Trophoblast cell (in vitro differentiated cells and primary cell): ENCODE measurements around the gene MAGI2.
"Not testable (repeated sequence)": the region's sequence is repeated elsewhere in the genome, so short reads cannot be mapped to it uniquely, and the experiment has no call there.

Source experiments
- DNase-seq, 2 donors: peaks; one replicate each; pipeline ENCODE4 v3.0.0-alpha.2; 2016
- H2AFZ ChIP-seq: 2 replicates; pipeline ENCODE4 v1.6.1; 2013; ENCODE audit warnings: low read length, moderate library complexity, mild to moderate bottlenecking; ENCODE audit not compliant: insufficient read depth, poor library complexity
- H2AK5ac ChIP-seq: 2 replicates; pipeline ENCODE4 v1.6.1; 2013; ENCODE audit warnings: mild to moderate bottlenecking, low read length
- H2BK120ac ChIP-seq: 2 replicates; pipeline ENCODE4 v1.6.1; 2013; ENCODE audit warnings: low read length, mild to moderate bottlenecking, moderate library complexity; ENCODE audit not compliant: insufficient read depth, poor library complexity
- H2BK12ac ChIP-seq: 2 replicates; pipeline ENCODE4 v1.6.1; 2013; ENCODE audit warnings: mild to moderate bottlenecking, low read length, moderate library complexity
- H2BK5ac ChIP-seq: 2 replicates; pipeline ENCODE4 v1.6.1; 2013; ENCODE audit warnings: low read length, low read depth, moderate library complexity, mild to moderate bottlenecking; ENCODE audit not compliant: poor library complexity
- H3K14ac ChIP-seq: 2 replicates; pipeline ENCODE4 v1.6.1; 2013; ENCODE audit warnings: mild to moderate bottlenecking, low read length
- H3K18ac ChIP-seq: 2 replicates; pipeline ENCODE4 v1.6.1; 2013; ENCODE audit warnings: mild to moderate bottlenecking, low read length
- H3K23ac ChIP-seq: 2 replicates; pipeline ENCODE4 v1.6.1; 2013; ENCODE audit warnings: low read length
- H3K27ac ChIP-seq: 2 replicates; pipeline ENCODE4 v1.5.1; 2013; ENCODE audit warnings: low read depth, mild to moderate bottlenecking, inconsistent platforms, low read length, moderate library complexity
- H3K27me3 ChIP-seq: 2 replicates; pipeline ENCODE4 v1.6.1; 2013; ENCODE audit warnings: inconsistent platforms, mild to moderate bottlenecking, low read length, moderate library complexity; ENCODE audit not compliant: insufficient read depth
- H3K36me3 ChIP-seq, 2 experiments: 1 replicate in 1 of 2; 2 replicates in 1 of 2; pipeline ENCODE4 v1.6.1; 2013; ENCODE audit warnings: low read length in 2 of 2, mild to moderate bottlenecking in 2 of 2, moderate library complexity in 1 of 2; ENCODE audit not compliant: insufficient read depth in 2 of 2, control insufficient read depth in 1 of 2
- H3K4ac ChIP-seq: 2 replicates; pipeline ENCODE4 v1.6.1; 2013; ENCODE audit warnings: low read depth, mild to moderate bottlenecking, low read length, moderate library complexity
- H3K4me1 ChIP-seq, 2 experiments: 1 replicate in 1 of 2; 2 replicates in 1 of 2; pipeline ENCODE4 v1.6.1; 2013; ENCODE audit warnings: low read length in 2 of 2, mild to moderate bottlenecking in 2 of 2, moderate library complexity in 1 of 2; ENCODE audit not compliant: insufficient read depth in 2 of 2, control insufficient read depth in 1 of 2
- H3K4me2 ChIP-seq: 2 replicates; pipeline ENCODE4 v1.6.1; 2013; ENCODE audit warnings: inconsistent platforms, mild to moderate bottlenecking, low read length, moderate library complexity
- H3K4me3 ChIP-seq: 2 replicates; pipeline ENCODE4 v1.5.1; 2013; ENCODE audit warnings: mild to moderate bottlenecking, low read depth, low read length, inconsistent platforms
- H3K79me1 ChIP-seq: one replicate; pipeline ENCODE4 v1.6.1; 2013; ENCODE audit warnings: low read length
- H3K79me2 ChIP-seq: 2 replicates; pipeline ENCODE4 v1.6.1; 2013; ENCODE audit warnings: low read length, mild to moderate bottlenecking; ENCODE audit not compliant: control insufficient read depth, insufficient read depth, poor library complexity
- H3K9ac ChIP-seq: 2 replicates; pipeline ENCODE4 v1.6.1; 2013; ENCODE audit warnings: mild to moderate bottlenecking, low read length
- H3K9me3 ChIP-seq: 2 replicates; pipeline ENCODE4 v1.6.1; 2013; ENCODE audit warnings: low read depth, mild to moderate bottlenecking, control low read depth, inconsistent platforms, low read length; ENCODE audit not compliant: insufficient read depth
- H4K12ac ChIP-seq: 2 replicates; pipeline ENCODE4 v1.6.1; 2013; ENCODE audit warnings: low read depth, mild to moderate bottlenecking, low read length, moderate library complexity
- H4K8ac ChIP-seq: 2 replicates; pipeline ENCODE4 v1.6.1; 2013; ENCODE audit warnings: low read depth, mild to moderate bottlenecking, low read length, moderate library complexity
- H4K91ac ChIP-seq: one replicate; pipeline ENCODE4 v1.6.1; 2013; ENCODE audit warnings: low read depth, mild to moderate bottlenecking, low read length, moderate library complexity
- WGBS: extraction: QIAGEN DNeasy Blood & Tissue Kit; methylation state at CpG from one replicate; pipeline ENCODE4 v1.1.7; 2013; ENCODE audit warnings: missing lambda C conversion rate; ENCODE audit not compliant: insufficient read length, insufficient coverage; ENCODE audit errors: extremely low coverage; 5-methylcytosine and 5-hydroxymethylcytosine counted together

MAGI2 gene

DNA sequence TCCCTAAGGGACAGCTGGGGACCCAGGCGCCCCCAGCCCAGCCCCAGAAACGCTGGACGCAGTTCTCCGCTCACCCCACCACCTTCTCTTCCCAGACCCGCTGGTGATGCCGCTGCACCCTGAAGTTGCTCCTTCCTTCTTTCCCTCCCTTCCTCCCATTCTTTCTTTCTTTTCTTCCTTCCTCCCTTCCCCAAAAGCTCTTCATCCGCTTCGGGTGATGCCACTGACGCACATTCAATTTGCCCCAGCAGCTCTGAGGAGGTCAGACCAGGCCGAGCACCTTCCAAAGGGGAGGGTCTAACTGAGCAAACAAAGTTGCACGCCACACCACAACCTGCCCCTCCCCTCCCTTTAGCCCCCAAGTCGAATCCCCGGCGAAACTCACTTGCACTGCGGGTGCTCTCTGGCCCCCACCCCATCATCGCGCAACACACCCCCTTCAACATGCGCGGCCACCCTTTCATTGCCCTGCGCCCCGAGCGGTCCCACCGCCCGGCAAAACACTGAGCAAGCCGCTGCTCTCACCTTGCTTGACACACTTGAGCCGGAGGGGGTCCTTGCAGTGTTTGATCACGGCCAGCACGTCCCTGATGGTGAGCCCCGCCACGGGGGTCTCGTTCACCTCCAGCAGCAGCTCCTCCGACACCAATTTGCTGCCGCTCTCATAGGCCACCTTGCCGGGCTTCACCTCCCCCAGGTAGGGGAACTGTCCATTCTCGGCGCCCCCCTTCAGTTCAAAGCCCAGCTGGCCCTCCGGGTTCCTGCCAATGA lies 787 bp downstream of the MAGI2 start:
- Histone ChIP-seq H3K27me3 (peaks cover 23% of the 10 kb centered on the region), H2BK12ac (no peak overlapping the region), H4K91ac (no peak overlapping the region), H3K4ac (no peak overlapping the region), H3K4me1 (peaks cover 13 to 22% of the 10 kb centered on the region in 2 experiments), H3K18ac (no peak overlapping the region), H3K79me1 (peaks cover 6% of the 10 kb centered on the region), H3K79me2 (peaks cover 2% of the 10 kb centered on the region), H2BK120ac (no peak overlapping the region), H3K9me3 (peaks cover 5% of the 10 kb centered on the region), H3K36me3 (no peaks in the 10 kb centered on the region), H2BK5ac (no peak overlapping the region), H3K27ac (no peak overlapping the region), H3K23ac (no peak overlapping the region), H4K8ac (no peak overlapping the region), H3K14ac (no peak overlapping the region), H4K12ac (no peak overlapping the region), H2AFZ (peak overlapping the region; percentile 23), H3K4me3 (peak overlapping the region; percentile 61), H3K9ac (no peak overlapping the region), H3K4me2 (peak overlapping the region; percentile 80), H2AK5ac (no peak overlapping the region)
- peak in 1 of 2 donors; percentile 17 for DNase-seq
- no CpG with 5 or more reads among the region's 37 CpGs for WGBS

DNA sequence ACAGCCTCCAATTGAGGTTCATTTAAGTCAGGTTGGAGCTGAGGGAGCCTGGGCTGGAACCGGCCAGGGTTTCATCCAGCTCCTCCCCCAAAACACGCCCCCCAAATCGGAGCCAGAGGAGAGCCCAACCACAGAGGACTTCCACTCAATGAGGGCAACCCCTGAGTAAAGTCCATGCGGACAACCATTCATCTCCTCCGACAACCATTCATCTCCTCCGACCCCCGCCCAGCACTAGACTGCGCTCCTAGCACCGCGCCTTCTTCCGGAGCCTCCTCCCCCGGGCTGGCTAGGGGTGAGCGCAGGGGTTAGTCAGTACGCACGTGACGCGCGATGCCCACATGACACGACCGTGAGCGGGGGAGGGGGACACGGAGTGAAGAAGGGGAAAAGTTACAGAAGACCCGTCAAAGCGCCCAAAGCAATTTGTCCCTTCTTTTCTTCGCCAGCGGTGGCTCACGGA lies 1.4 kb downstream of the MAGI2 start:
- DNase-seq: peak in 1 of 2 donors; percentile 52
- H3K14ac ChIP-seq: no peak overlapping the region
- peaks cover 5% of the 10 kb centered on the region for H3K9me3 ChIP-seq
- no peak overlapping the region for H2BK12ac ChIP-seq
- peaks cover 6% of the 10 kb centered on the region for H3K79me1 ChIP-seq
- no peak overlapping the region for H3K23ac ChIP-seq
- H2AK5ac ChIP-seq: no peak overlapping the region
- H3K36me3 ChIP-seq: no peaks in the 10 kb centered on the region
- WGBS: no CpG with 5 or more reads among the region's 27 CpGs
- no peak overlapping the region for H3K4ac ChIP-seq
- no peak overlapping the region for H4K8ac ChIP-seq
- H3K27me3 ChIP-seq: peaks cover 23% of the 10 kb centered on the region
- H3K4me1 ChIP-seq: peaks cover 13 to 22% of the 10 kb centered on the region in 2 experiments
- no peak overlapping the region for H2BK120ac ChIP-seq
- no peak overlapping the region for H3K27ac ChIP-seq
- no peak overlapping the region for H2BK5ac ChIP-seq
- H2AFZ ChIP-seq: no peak overlapping the region
- H3K4me2 ChIP-seq: peak overlapping the region; percentile 80
- H3K18ac ChIP-seq: no peak overlapping the region
- no peak overlapping the region for H3K9ac ChIP-seq
- no peak overlapping the region for H4K91ac ChIP-seq
- H4K12ac ChIP-seq: no peak overlapping the region
- peaks cover 2% of the 10 kb centered on the region for H3K79me2 ChIP-seq
- peak overlapping the region; percentile 62 for H3K4me3 ChIP-seq

DNA sequence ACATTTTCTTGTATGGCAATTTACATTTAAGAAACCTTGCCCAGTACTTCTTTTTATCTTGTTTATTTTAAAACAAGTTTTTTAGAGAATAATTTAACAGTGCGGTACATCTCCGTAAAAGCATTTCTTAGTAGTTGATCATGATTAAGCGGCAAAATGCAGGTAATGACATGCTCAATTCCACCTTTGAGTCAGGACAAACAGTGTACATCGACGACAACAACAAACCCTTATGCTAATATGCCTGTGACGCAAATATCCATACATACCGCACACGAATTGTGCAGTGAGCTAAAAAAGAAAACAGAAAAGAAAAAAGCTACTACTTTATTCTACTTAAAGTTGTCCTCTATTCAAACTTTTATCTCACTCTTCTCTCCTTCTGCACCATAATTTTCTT lies 1.9 kb downstream of the MAGI2 start:
- Histone ChIP-seq H3K27ac (no peak overlapping the region), H3K4me2 (peak overlapping the region; percentile 80), H2AK5ac (no peak overlapping the region), H2BK5ac (no peak overlapping the region), H3K27me3 (peaks cover 23% of the 10 kb centered on the region), H3K79me1 (peaks cover 6% of the 10 kb centered on the region), H3K9ac (no peak overlapping the region), H3K4ac (no peak overlapping the region), H4K8ac (no peak overlapping the region), H2BK12ac (no peak overlapping the region), H3K36me3 (no peaks in the 10 kb centered on the region), H3K4me3 (no peak overlapping the region), H3K14ac (no peak overlapping the region), H3K79me2 (peaks cover 2% of the 10 kb centered on the region), H4K91ac (no peak overlapping the region), H4K12ac (no peak overlapping the region), H3K9me3 (peaks cover 5% of the 10 kb centered on the region), H3K18ac (no peak overlapping the region), H3K23ac (no peak overlapping the region), H3K4me1 (peaks cover 13 to 22% of the 10 kb centered on the region in 2 experiments), H2AFZ (no peak overlapping the region), H2BK120ac (no peak overlapping the region)
- no CpG with 5 or more reads among the region's 8 CpGs for WGBS
- DNase-seq: peak in 1 of 2 donors; percentile 41

DNA sequence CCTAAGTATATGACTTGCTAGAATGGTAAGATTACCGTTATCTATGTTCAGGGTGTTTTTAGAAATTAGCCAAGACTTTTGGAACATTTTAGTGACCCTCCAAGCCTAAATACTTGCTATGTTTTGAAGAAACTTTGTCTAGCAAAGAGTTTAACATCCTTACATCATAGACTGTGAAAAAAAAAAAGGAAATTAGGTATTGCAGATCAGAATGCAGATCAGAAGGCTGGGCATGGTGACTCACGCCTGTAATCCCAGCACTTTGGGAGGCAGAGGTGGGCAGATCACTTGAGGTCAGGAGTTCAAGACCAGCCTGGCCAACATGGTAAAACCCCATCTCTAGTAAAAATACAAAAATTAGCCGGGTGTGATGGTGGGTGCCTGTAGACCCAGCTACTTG lies 10.7 kb downstream of the MAGI2 start:
- H3K4me1 ChIP-seq, H3K36me3 ChIP-seq, H3K9me3 ChIP-seq, H4K91ac ChIP-seq, H4K12ac ChIP-seq, H3K18ac ChIP-seq, H2BK12ac ChIP-seq, H2AFZ ChIP-seq, H3K9ac ChIP-seq, H4K8ac ChIP-seq, H2AK5ac ChIP-seq, H3K27me3 ChIP-seq, H2BK5ac ChIP-seq, H3K4me3 ChIP-seq, H3K14ac ChIP-seq, H3K4ac ChIP-seq, H3K27ac ChIP-seq, H2BK120ac ChIP-seq, H3K79me1 ChIP-seq, H3K79me2 ChIP-seq, H3K23ac ChIP-seq, H3K4me2 ChIP-seq: not testable (repeated sequence)
- DNase-seq: peak in 1 of 2 donors; percentile 35
- no CpG with 5 or more reads among the region's 3 CpGs for WGBS
